ENCODE results near the gene LEAP2. TPM values are rescaled to one million over a fixed set of nuclear protein-coding genes. Genes with fewer than 3 reads are reported as not detected.
A peak's percentile ranks its signal among the peaks of the same experiment; 100 is the strongest.

The LEAP2 gene
- total RNA-seq, 1 donor from 2014 or later = 3.3 TPM

DNA sequence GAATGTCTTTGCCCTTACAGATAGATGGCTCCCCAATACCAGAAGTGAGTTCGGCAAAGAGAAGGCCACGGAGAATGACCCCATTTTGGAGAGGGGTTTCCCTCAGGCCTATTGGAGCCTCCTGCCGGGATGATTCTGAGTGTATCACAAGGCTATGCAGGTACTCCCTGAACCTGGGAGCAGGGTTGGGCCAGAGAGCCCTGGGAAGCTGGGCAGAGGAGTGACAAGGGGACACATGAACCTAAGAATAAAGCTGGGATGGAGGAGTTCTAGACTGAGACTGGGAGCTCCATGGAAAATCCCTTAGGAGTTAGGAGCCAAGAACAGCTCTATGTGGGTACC is 433 bp downstream of the LEAP2 start:
- DNase-seq = no peak
- Mint-ChIP-seq H3K27me3 (no peaks in the 10 kb centered on the region), H3K4me1 (no peaks in the 10 kb centered on the region), H3K27ac (peak overlapping the region; percentile 6), H3K36me3 (ENCODE audit: low read depth) (peaks cover 55% of the 10 kb centered on the region), H3K9me3 (no peaks in the 10 kb centered on the region), H3K4me3 (no peak overlapping the region)
- TF ChIP-seq, protein P1, sequence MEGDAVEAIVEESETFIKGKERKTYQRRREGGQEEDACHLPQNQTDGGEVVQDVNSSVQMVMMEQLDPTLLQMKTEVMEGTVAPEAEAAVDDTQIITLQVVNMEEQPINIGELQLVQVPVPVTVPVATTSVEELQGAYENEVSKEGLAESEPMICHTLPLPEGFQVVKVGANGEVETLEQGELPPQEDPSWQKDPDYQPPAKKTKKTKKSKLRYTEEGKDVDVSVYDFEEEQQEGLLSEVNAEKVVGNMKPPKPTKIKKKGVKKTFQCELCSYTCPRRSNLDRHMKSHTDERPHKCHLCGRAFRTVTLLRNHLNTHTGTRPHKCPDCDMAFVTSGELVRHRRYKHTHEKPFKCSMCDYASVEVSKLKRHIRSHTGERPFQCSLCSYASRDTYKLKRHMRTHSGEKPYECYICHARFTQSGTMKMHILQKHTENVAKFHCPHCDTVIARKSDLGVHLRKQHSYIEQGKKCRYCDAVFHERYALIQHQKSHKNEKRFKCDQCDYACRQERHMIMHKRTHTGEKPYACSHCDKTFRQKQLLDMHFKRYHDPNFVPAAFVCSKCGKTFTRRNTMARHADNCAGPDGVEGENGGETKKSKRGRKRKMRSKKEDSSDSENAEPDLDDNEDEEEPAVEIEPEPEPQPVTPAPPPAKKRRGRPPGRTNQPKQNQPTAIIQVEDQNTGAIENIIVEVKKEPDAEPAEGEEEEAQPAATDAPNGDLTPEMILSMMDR (IDR thresholded peaks at IDR 0.05) = no peak
- intact Hi-C loops (cut with micrococcal nuclease) = no loop called here
- CTCF ChIA-PET = no interaction called here
- ATAC-seq (ENCODE audit: low read depth) = no peak
- POLR2A ChIA-PET = no interaction called here

DNA sequence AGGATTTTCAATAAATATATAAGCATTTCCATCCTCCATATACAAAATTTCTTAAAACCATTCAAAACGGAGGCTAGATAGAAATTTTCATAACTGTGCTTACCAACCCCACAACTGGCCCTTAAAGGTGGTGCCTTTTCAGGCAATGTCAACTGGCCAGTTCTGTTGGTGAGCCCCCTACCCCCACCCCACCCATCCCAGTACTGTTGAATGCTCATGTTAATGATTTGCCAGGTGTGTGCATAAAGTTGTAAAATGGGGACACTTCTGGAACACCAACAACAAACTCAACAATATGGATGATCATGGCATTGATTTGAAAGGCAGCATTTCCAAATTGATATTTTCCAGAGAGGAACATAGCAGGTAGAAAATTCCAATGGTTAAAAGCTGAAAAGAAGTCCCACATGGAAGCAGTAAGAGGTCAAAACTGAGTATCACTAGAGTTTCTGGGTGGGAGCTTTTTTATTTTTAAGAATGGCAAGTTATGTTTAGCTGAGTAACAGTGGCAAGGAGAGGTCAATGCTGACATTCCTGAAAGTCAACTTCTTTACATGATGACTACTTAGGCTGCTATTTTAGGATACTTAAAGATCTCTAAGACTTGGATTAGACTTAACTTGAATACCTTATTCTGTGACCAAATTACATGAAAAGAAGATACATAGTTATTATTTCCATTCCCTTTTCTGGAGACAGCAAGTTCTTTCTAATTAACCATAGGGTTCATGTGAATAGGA is 2.7 kb downstream of the LEAP2 start:
- no peak for DNase-seq
- ChIA-PET CTCF (no interaction called here), POLR2A (no interaction called here)
- H3K4me1 Mint-ChIP-seq = no peaks in the 10 kb centered on the region
- no peak for ATAC-seq (ENCODE audit: low read depth)
- intact Hi-C loops (cut with micrococcal nuclease) = no loop called here
- H3K27ac Mint-ChIP-seq = no peak overlapping the region
- H3K9me3 Mint-ChIP-seq = no peaks in the 10 kb centered on the region
- H3K36me3 Mint-ChIP-seq (ENCODE audit: low read depth) = peaks cover 60% of the 10 kb centered on the region
- H3K27me3 Mint-ChIP-seq = no peaks in the 10 kb centered on the region
- TF ChIP-seq, protein P1 (IDR thresholded peaks at IDR 0.05) = no peak
- no peak overlapping the region for H3K4me3 Mint-ChIP-seq

DNA sequence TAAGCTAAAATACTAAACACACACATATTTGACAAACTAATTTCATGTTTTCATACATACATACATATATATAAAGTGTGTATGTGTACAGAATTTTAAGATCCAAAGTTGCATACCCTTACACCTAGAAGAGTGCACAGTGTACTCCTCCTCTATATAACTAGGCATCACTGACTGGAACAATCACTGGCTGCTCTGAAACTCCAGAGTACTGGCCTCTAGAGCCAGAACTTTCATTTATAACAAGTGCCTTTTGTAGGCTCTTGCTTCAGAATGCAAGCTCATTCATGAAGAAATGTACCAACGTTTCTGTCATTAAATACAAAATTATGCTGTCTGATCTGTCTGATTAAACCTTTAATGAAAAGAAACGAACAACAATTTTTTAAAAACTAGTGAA is 4.0 kb downstream of the LEAP2 start:
- ChIA-PET CTCF (no interaction called here), POLR2A (interaction anchor here (0.6 kb wide), 1 partner anchor 148 kb away, joined by 7 read pairs; no protein-coding TSS in a partner anchor)
- TF ChIP-seq, protein P1 (IDR thresholded peaks at IDR 0.05) = no peak
- no peak overlapping the region for H3K27ac Mint-ChIP-seq
- no peaks in the 10 kb centered on the region for H3K4me1 Mint-ChIP-seq
- H3K4me3 Mint-ChIP-seq = no peak overlapping the region
- DNase-seq (no peak), ATAC-seq (ENCODE audit: low read depth) (no peak)
- H3K36me3 Mint-ChIP-seq (ENCODE audit: low read depth) = peaks cover 66% of the 10 kb centered on the region
- intact Hi-C loops (cut with micrococcal nuclease) = no loop called here
- H3K9me3 Mint-ChIP-seq = no peaks in the 10 kb centered on the region
- H3K27me3 Mint-ChIP-seq = no peaks in the 10 kb centered on the region

DNA sequence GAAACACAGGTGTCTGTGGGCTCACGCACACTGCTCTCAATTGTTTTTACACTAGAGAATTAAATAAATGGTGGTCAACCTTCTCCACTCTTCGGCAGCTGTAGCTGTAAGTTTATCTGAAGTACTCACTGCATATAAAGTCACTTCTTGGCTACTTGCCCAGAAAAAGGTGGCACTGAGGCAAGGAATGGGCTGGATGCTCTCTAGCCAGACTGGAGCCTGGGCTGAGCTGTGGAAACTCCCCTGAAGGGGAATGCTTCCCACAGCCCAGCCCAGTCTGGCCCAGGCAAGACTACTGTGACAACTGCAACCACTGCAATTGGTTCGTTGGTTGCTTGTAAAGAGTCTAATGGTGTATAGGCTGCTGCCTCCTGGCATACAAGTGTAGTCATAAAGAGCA is 4.5 kb downstream of the LEAP2 start:
- H3K9me3 Mint-ChIP-seq = no peaks in the 10 kb centered on the region
- DNase-seq (no peak), ATAC-seq (ENCODE audit: low read depth) (no peak)
- H3K27me3 Mint-ChIP-seq = no peaks in the 10 kb centered on the region
- H3K4me1 Mint-ChIP-seq = no peaks in the 10 kb centered on the region
- no peak overlapping the region for H3K4me3 Mint-ChIP-seq
- POLR2A ChIA-PET = interaction anchor here (0.6 kb wide), 1 partner anchor 147 kb away, joined by 7 read pairs; no protein-coding TSS in a partner anchor
- peaks cover 69% of the 10 kb centered on the region for H3K36me3 Mint-ChIP-seq (ENCODE audit: low read depth)
- intact Hi-C loops (cut with micrococcal nuclease) = no loop called here
- H3K27ac Mint-ChIP-seq = no peak overlapping the region
- CTCF ChIA-PET = no interaction called here
- TF ChIP-seq, protein P1 (IDR thresholded peaks at IDR 0.05) = no peak

DNA sequence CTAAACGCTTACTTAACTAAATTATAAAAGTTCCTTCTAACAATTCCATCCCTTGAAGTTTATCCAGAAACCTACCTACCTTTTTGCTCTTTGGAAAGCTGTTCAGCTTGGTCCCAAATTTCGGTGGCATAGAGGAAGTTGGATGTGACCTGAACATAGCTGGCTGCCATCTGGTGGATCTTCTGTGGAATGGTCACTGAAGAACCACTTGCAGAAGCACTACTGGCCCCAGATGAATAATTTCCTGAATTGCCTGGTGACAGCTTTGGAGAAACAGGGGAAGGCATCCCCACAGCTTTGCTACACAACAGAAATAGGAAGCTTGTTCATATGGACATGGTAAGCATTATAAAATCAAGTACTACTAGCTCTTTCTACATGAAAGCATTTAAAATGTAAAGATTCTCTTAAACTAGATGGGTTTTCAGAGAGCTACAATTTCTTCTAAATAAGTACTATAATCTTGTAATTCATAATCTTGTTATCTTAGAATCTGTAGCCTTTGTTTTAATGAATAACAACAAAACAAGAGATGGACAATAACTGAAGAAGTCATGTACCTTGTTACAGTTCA is 9.9 kb downstream of the LEAP2 start:
- peaks cover 82% of the 10 kb centered on the region for H3K36me3 Mint-ChIP-seq (ENCODE audit: low read depth)
- ChIA-PET CTCF (interaction anchor here (0.7 to 1.9 kb wide), 15 partner anchors 12 to 498 kb away, joined by 3 to 16 read pairs (median 4); partner anchors contain the start of gene SHROOM1), POLR2A (interaction anchor here (0.9 to 1.2 kb wide), 2 partner anchors 17 to 53 kb away, joined by 5 to 6 read pairs; partner anchors contain the start of genes GDF9, SHROOM1 and UQCRQ)
- peaks cover 12% of the 10 kb centered on the region for H3K4me1 Mint-ChIP-seq
- intact Hi-C loops (cut with micrococcal nuclease) = loop anchor here (1.0 to 10.0 kb wide), 5 partner anchors 17 to 498 kb away; partner anchors contain the start of genes GDF9, SHROOM1 and UQCRQ
- no peak overlapping the region for H3K4me3 Mint-ChIP-seq
- no peaks in the 10 kb centered on the region for H3K9me3 Mint-ChIP-seq
- no peaks in the 10 kb centered on the region for H3K27me3 Mint-ChIP-seq
- DNase-seq (no peak), ATAC-seq (ENCODE audit: low read depth) (peak; percentile 72)
- H3K27ac Mint-ChIP-seq = peak overlapping the region; percentile 53
- TF ChIP-seq, protein P1 (IDR thresholded peaks at IDR 0.05) = no peak

All from activated B cell treated with CpG ODN at 0.5 μM for 24 hours (primary cell).